Cortex of kidney (tissue), 1 donor: Measurements from ENCODE around the gene UBR3.
"Not testable (repeated sequence)": the region's sequence is repeated elsewhere in the genome, so short reads cannot be mapped to it uniquely, and the experiment has no call there.

Experiments used
- DNase-seq: peaks from one replicate; lab custom pipeline; 2025; lab: John Stamatoyannopoulos, UW

Gene UBR3

GRCh38 chr2:169871369-169871768, 44.1 kb downstream of the UBR3 start:
- not testable (repeated sequence) for DNase-seq

- no peak for DNase-seq
Observed at GRCh38 chr2:169871994-169872393, 44.7 kb downstream of the UBR3 start.

- no peak for DNase-seq
Observed at GRCh38 chr2:169877398-169877797, 50.1 kb downstream of the UBR3 start.

- no peak for DNase-seq
Observed at GRCh38 chr2:169887120-169887519, 59.9 kb downstream of the UBR3 start.

DNA sequence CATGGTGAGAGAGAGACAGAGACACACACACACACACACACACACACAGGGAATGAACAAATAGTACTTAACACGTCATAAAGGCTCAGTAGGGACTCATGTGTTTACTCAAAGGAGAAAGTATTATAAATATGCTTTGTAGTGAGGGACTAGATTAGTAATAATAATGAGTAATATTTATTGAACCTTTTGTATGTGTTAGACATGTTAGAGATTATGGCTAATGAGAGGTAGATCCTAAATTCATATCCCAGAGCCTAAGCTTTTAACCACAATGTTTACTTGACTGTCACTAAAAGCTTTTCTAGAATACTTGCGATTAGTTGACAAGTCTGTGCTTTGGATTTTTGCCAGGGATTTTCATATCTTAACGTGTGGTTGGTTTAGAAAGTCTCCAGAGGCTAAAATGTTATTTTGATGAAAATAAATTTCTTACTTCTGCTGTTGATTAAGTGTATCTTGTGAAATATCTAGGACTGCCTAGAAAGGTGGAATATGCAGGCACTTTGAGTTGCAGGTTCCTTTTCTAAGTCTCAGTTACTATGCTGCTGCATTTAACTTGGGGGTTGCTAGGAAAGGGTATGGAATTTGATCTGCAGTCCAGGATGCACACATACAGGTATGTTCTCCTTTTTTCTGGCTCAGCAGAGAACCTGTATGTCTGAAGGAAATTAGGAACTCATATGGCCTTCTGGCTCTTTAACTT, 64.5 kb downstream of the UBR3 start:
- no peak for DNase-seq

DNA sequence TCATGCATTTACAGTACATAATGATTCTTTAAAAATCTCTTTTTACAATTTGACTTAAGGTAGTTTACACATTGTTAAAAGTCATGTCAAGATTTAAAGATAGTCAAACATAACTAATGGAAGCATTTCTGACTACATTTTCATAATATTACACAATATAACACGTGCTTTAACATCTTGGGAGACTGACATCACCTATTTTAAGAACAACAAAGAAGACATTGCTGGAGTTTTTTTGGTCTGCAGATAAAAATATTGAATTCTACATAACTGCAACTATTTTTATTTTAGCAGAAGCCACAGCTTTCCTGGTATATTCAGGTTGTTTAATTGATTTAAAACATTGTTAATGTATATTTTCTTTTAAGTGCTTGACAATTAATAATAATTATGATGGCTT, 65.7 kb downstream of the UBR3 start:
- DNase-seq, result no peak

DNA sequence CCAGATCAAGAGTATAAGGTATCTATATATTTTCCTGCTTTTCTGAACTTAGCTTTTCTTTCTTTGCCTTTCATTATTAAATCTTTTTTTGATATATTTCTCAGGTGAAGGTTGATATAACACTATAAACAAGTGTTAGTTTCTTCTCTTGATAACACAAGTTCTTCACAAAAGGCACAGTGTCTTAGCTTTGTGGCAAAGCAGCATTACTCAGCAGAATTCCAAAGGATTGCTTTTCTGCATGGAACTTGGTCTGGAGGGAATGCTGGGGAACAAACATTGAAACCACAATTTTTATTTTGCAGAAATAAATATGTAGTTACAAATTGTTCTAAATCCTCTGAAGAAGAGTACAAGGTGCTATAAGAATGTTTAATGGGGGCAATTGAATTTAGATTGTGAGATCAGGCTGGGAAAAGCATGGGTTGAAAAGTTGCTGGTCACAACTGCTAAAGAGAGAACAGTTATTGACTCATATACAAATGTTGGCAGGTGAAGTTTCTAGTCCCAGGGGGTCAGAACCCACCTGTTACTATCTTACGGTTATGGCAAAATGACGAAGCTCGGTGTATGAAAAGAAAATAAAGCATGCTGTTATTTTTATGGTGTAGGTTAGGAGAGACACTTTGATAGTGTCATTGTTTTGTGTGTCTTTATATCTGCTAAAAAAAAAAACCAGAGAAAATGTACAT, 68.2 kb downstream of the UBR3 start:
- no peak for DNase-seq

- no peak for DNase-seq
Observed at GRCh38 chr2:169897834-169898233, 70.6 kb downstream of the UBR3 start.

DNA sequence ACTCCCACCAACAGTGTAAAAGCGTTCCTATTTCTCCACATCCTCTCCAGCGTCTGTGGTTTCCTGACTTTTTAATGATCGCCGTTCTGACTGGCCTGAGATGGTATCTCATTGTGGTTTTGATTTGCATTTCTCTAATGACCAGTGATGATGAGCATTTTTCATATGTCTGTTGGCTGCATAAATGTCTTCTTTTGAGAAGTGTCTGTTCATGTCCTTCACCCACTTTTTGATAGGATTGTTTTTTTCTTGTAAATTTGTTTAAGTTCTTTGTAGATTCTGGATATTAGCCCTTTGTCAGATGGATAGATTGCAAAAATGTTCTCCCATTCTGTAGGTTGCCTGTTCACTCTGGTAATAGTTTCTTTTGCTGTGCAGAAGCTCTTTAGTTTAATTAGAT, 72.8 kb downstream of the UBR3 start:
- DNase-seq, result not testable (repeated sequence)

DNA sequence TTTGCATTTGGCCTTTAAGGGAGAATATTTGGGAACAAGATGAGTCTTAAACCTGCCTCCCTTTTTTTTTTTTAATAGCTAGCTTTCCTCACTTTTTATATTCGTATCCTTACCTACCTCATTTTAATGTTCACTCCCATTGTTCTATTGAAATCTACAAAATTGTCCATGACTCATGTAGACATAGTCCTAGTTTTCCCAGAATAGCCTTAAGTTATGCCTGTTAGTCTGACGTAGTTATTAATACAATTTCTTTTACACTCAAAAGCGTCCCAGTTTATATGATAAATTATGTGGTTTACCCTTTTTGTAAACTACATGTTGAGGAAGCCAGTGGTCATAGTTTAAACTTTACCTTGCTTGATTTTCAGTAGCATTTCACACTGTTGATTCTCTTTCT, 73.4 kb downstream of the UBR3 start:
- no peak for DNase-seq

- DNase-seq, result no peak
Observed at GRCh38 chr2:169906731-169907130, 79.5 kb downstream of the UBR3 start.

DNA sequence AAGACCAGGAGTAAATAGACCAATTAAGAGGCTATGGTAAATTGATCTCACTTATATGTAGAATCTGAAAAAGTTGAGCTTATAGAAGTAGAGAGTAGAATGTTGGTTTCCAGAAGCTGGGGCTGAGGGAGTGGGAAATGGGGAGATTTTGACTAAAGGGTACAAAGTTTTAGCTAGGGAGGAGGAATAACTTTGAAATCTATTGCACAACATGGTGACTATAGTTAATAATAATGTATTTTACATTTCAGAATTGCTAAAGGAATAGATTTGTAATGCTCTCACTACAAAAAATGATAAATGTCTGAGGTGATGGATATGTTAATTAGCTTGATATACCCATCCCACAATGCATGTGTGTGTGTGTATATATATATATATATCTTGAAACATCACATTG, 82.1 kb downstream of the UBR3 start:
- DNase-seq, result no peak

GRCh38 chr2:169910109-169910799, 83.0 kb downstream of the UBR3 start:
- DNase-seq, result no peak

DNA sequence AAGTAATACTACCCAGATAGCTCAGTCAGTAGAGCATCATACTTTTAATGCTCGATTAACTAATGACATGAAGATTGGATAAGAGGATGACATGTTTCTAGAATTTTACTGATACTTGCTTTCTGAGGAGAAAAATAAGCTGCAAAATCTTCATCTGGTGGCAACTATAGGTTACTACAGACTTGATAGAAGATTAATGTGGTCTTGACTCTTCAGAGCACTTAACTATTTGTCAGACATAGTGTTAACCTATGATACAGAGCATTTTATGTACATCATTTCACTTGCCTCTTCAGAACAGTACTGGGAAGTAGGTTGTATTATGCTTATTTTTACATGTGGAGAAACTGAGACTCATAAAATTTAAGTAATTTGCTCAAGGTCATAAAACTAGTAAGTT, 83.9 kb downstream of the UBR3 start:
- DNase-seq, result no peak

DNA sequence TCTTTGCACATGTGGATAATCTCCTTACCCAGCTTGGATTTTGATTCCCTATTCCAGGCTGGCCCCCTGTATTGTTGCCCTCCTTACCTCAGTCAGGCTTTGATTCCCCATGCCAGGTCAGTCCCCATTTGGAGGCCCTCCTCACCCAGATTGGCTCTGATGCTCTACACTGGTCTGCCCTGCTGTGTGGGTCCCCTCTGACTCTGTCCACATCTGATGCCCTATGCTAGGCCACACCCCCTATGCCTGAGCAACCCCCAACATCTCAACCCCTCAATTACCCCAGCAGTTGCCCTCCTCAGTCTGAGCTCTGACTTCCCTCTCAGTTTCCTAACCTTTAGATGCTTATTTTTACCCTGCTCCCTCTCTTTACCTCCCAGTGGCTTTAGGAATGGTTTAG, 89.4 kb downstream of the UBR3 start:
- no peak for DNase-seq

DNA sequence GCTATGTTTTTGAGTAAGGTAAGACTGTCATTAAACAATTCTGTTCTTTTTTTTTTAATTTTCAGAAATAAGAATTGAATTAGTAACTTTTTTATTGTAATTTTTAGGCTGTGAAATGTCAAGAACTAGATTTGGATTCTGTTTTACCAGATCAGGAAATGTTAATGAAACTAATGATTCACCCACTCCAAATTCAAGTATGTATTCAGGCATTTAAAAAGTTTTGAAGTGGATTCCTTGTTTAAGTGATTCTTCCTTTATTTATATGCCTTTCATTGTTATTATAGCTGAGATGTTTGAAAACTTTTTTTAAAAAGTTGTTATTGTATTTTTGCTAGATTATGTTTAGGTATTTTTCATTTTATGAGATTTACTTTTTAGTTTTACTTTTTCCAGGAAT, 96.7 kb downstream of the UBR3 start:
- no peak for DNase-seq

GRCh38 chr2:169925968-169926367, 98.7 kb downstream of the UBR3 start:
- DNase-seq, result no peak

- DNase-seq, result no peak
Observed at GRCh38 chr2:169928463-169928864, 101.2 kb downstream of the UBR3 start.

DNA sequence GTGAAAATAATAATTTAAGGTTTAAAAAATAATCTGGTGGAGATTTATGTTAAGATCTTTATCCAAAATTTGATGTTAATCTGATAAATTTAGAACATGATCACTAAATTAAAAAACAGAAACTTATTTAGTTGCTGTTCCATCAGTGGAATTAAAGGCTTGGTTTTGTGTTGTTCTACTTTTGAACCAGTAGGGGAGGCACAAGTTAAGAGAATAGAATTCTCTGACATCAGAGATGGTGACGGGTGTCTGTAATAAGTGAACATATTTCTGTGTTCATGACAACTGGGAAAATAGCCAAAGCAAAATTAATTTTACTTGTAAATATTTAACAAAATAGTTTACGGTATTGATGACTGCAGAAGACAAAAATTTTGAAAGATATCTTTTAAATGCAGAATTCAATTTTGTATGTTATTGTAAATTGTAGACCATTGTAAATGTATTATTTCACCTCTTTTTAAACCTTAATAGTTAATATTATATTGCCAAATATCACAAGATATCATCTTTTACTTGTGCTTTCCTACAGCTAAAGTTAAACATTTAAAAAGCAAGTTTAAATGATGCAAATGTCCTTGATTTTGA, 106.0 kb downstream of the UBR3 start:
- no peak for DNase-seq

DNA sequence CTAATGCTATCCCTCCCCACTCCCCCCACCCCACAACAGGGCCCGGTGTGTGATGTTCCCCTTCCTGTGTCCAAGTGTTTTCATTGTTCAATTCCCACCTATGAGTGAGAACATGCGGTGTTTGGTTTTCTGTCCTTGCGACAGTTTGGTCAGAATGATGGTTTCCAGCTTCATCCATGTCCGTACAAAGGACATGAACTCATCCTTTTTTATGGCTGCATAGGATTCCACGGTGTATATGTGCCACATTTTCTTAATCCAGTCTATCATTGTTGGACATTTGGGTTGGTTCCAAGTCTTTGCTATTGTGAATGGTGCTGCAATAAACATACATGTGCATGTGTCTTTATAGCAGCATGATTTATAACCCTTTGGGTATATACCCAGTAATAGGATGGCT, 109.4 kb downstream of the UBR3 start:
- not testable (repeated sequence) for DNase-seq

GRCh38 chr2:169945515-169945914, 118.3 kb downstream of the UBR3 start:
- DNase-seq, result no peak

- no peak for DNase-seq
Observed at GRCh38 chr2:169946092-169946491, 118.8 kb downstream of the UBR3 start.

DNA sequence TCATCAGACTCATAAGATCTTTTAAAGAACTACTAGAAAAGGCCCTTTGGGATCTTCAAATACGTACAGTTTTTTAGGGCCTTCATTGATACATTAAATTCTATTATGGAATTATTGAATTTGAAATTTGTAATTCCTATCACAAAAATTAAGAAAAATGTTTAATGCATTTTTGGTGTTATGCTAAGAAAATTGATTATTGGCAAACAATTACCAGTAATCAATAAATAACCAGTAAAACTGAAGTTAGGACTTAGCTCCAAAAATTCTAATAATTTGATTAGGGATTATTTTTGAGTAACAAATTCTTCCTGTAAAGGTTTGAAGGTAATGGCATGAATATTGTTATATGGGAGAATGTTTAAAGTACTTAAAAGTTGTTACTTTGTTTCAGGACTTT, 119.3 kb downstream of the UBR3 start:
- DNase-seq, result no peak
